Smooth muscle cell of the brain vasculature (primary cell): Measurements from ENCODE around the gene SEBOX.

Experiments
- DNase-seq: peaks from one replicate; pipeline ENCODE4 v3.0.0-alpha.2; 2012; ENCODE audit warnings: low read depth, low spot score

Gene SEBOX

DNA sequence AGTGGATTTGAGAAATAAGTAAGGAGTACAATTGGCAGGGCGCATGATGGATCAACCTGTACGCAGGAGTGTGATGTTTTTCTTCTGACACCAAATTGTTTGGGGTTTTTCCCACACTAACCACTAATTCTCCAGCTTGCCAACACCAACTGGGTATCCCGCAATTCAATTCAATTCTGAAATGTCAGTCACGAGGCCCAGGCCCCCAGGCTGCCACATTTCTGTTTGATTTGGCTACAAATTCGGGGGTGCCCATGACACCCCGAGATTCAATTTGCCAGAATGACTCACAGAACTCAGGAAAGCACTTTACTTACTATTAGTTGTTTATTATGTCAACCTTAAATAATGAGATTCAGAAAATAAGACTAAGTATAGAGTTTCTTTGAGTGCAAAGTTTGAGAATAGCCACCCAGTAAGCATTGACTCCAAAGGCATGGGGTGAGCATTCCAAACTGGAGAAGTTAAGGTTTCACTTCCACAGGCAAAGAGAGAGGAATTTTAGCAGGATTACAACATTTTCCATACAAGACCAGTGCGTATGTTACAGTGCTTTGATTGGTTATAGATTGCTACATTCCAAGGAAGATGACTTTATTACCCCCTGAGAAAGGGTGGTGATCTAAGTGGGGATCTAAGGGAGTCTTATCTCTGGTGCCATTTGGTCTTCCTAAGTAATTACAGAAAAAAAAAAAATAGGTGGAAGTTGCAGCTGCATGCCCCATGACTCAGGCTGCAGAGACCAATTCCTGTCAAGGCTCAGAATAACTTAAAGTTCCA lies 29.5 kb upstream of the SEBOX start:
- no peak for DNase-seq

DNA sequence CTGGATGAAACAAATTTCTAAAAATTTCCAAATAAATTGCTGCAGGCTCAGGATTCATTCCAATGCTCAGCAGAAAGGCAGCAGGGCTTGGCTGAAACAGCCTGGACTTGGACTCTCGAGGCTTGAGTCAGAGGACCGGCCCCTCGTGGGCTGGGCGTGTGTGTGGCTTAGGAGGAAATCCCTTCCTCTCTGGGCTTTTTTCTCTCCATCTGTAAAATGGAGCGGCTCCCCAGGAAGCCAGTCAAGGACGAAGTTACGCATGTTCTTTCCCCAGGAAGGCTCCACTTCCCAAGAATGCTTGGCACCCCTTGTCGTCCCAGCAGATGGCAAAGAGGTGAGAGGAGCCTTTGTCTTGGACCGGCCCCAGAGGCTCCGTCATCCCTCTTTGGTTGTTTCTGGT lies 27.5 kb upstream of the SEBOX start:
- no peak for DNase-seq

DNA sequence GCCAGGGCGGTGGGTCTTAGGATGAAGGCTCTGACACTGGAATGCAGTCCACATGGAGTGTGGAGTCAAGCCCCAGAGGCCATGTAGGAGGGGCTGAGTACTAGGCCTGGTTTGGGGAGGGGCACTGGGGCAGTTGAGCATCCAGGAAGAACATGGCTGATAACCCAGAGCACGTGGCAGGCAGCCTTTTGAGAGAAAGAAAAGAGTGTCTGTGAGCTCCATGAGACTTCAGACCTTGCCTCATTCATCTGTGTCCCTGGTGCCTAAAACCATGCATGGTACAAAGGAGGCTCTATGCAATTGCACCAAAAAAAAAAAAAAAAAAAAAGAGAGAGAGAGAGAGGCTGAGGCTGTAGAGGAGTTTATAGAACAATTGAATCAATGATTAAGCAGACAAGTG lies 26.4 kb upstream of the SEBOX start:
- DNase-seq = no peak

DNA sequence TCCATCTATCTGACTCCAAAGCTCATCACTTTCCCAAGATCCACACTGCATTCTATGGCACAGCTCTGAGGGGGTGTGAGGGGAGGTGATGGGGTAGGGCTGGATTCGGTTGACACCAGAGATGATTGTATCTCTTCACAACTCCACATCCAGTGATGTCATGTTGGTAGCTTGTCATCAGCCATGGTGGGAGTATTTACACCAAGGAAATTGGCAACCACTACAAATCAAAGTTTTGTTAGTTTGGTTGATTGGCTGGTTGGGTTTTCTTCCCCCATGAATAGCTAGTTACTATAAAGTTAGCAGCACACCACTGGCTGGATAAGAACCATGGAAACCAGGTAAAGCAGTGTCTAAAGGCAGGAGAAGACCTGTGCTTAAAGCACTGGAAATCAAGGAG lies 26.0 kb upstream of the SEBOX start:
- DNase-seq = no peak

DNA sequence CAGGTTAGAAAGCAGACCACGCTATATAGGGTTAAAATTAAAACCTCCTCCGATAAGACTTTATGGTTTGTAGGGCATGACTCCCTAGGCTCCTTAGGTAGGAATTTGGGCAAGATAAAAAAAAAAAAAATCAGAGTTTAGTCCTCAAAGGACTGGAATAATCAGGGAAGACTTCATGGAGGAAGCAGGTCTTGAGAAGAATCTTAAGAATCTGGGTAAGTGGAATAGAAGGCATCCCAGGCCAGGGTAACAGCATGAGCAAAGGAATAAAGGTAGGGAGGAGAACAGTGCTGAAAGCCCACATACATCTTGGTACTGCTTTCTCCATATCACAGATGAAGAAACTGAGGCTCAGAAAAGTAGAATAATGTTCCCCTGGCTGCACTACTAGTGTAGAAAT lies 25.6 kb upstream of the SEBOX start:
- DNase-seq = no peak

DNA sequence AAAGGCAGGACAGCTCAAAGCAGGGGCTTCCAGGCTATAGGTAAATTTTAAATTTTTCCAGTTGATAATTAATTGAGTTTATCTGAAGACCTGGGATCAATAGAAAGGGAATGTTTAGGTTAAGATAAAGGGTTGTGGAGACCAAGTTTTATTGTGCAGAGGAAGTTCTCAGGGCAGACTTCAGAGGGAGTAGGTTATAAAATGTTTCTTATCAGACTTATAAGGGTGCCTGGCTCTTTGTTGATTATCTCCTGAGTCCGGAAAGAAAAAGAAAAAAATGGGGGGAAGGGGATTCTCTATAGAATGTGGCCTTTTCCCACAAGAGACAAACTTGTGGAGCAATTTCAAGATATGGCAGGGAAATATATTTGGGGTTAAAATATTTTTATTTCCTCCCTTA lies 25.1 kb upstream of the SEBOX start:
- DNase-seq = no peak

DNA sequence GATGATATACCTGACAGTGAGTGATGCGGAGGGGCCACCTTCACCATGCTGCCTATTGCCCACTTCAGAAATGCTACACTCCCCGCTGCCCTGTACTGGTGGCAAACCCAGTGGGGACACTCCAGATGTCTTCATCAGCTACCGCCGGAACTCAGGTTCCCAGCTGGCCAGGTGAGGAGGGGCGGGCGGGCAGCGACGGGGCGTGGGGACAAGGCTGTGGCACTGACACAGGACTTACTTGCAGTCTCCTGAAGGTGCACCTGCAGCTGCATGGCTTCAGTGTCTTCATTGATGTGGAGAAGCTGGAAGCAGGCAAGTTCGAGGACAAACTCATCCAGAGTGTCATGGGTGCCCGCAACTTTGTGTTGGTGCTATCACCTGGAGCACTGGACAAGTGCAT lies 23.1 kb upstream of the SEBOX start:
- DNase-seq = no peak

DNA sequence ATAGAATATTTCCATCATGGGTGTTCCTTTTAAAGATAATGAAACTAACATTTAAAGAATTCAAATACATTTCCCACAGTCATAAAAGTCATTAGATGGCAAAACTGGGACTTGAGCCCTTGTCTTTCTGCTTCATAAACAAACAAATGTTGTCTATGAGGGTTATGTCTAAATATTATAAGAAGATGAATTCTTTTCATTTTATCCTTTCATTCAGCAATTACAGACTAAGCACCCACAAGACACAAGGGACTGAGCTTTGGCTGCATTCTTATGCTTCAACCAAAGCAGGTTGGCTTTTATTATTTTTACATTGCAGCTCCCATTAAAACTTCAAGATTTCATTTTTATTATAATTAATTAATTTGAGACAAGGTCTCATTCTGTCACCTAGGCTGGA lies 21.4 kb upstream of the SEBOX start:
- no peak for DNase-seq

DNA sequence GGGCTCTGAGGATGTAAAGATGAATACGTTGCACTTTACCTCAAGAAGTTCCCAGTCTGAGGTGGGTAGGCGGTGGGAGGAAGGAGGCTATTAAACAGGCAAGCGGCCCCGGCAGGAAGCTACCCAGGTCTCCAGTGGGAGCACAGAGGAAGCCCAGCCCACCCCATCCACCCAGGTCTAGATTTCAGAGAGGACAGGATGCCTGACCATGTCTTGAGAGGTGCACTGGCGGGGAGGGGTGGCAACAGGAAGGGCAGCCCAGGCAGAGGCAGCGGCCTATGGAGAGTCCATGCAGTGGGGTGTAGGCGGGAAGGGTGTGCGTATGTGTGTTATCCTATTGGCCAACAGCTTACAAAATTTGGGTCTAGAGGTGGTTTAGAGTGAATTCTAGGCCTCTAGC lies 20.4 kb upstream of the SEBOX start:
- DNase-seq = no peak

DNA sequence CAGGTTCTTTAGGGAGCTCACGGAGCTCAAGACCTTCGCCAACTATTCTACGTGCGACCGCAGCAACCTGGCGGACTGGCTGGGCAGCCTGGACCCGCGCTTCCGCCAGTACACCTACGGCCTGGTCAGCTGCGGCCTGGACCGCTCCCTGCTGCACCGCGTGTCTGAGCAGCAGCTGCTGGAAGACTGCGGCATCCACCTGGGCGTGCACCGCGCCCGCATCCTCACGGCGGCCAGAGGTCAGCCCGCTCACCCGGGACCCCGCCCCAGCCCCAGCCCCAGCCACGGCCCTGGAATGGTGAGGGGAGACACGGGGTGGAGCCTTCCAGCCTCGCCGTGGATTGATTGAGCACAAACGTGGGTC lies 20.0 kb upstream of the SEBOX start:
- DNase-seq = no peak

DNA sequence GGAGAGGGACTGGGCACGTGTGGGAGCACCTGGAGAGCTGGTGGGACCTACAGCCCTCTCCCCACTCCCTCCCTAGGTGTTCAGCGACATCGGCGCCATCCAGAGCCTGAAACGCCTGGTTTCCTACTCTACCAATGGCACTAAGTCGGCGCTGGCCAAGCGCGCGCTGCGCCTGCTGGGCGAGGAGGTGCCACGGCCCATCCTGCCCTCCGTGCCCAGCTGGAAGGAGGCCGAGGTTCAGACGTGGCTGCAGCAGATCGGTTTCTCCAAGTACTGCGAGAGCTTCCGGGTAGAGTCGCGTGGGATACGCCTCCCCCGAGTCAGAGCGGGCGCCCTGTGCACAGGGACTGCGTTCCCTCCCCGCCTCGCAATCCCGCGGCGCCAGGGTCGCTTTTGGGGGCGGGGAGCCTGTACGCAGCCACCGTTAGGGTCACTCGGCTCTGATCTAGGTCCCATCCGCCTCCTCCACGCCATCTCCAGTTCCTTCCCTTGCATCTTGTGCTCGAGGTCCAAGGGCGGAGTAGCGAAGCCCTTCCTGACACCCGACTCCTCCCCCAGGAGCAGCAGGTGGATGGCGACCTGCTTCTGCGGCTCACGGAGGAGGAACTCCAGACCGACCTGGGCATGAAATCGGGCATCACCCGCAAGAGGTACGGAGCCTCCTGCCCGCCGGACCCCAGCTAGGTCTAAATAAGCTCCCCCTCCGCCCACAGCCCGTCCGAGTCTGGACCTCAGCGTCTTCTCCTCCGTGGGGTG lies 19.5 kb upstream of the SEBOX start:
- DNase-seq = no peak

DNA sequence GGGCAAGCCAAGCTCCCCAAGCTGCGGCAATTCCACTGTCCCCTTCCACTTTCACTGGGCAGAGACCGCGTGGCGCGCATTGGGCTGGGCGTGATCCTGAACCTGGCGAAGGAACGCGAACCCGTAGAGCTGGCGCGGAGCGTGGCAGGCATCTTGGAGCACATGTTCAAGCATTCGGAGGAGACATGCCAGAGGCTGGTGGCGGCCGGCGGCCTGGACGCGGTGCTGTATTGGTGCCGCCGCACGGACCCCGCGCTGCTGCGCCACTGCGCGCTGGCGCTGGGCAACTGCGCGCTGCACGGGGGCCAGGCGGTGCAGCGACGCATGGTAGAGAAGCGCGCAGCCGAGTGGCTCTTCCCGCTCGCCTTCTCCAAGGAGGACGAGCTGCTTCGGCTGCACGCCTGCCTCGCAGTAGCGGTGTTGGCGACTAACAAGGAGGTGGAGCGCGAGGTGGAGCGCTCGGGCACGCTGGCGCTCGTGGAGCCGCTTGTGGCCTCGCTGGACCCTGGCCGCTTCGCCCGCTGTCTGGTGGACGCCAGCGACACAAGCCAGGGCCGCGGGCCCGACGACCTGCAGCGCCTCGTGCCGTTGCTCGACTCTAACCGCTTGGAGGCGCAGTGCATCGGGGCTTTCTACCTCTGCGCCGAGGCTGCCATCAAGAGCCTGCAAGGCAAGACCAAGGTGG lies 16.3 kb upstream of the SEBOX start:
- DNase-seq = no peak

DNA sequence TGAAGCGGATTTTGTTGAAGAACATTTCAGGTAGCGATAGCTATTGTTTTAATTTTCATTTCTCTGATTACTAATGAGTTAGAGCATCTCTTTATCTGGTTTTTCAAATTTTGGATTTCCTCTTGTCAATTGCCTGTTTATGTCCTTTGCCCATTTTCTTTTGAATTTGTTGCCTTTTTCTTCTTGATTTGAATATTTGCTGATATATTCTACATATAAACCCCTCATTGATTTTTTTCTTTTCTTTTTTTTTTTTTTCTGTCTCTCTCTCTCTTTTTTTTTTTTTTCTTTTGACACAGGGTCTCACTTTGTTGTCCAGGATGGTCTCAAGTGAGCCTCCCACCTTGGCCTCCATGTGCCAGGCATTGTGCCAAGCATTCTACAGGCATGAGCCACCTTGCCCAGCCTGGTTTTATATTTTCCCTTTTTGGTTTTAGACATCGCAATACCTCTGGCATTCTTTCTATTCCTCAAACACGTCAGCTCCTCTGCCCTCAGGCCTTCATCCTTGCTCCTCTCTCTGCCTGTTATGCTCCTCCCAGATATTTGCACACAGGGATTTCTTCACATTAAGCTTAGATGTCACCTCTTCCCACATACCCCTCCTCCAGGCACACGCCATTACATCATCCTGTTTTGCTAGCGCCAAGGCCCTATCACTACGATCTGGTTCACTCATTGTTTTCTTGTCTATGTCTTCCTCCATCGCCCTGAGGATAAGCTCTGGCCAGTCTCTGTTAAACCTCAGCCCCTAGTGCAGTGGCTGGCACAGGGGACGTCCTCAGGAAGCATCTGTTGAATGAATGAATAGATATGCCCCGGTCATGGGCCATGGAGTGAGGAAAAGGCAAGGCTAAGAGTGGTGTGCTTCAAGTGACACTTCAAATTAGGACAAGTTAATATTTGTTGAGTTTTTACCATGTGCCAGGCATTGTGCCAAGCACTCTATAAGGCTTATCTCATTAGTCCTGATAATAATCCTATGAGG lies 15.1 kb upstream of the SEBOX start:
- DNase-seq = no peak

DNA sequence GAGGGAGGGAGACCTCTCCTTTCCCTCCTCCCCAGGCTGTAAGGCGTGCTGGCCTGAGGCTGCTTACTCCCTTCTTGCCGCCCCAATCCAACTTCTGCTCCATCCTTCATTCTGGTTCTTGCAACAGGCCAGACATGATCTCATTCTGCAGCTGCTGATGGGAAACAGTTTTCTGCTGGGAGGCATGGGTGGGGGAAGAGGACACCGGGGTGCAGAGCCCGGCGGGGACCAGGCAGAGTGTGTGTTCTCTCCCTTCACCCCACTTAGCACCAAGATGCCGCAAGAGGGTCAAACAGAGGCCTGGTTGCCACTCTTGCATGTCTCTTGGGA lies 7.9 kb upstream of the SEBOX start:
- DNase-seq = no peak

DNA sequence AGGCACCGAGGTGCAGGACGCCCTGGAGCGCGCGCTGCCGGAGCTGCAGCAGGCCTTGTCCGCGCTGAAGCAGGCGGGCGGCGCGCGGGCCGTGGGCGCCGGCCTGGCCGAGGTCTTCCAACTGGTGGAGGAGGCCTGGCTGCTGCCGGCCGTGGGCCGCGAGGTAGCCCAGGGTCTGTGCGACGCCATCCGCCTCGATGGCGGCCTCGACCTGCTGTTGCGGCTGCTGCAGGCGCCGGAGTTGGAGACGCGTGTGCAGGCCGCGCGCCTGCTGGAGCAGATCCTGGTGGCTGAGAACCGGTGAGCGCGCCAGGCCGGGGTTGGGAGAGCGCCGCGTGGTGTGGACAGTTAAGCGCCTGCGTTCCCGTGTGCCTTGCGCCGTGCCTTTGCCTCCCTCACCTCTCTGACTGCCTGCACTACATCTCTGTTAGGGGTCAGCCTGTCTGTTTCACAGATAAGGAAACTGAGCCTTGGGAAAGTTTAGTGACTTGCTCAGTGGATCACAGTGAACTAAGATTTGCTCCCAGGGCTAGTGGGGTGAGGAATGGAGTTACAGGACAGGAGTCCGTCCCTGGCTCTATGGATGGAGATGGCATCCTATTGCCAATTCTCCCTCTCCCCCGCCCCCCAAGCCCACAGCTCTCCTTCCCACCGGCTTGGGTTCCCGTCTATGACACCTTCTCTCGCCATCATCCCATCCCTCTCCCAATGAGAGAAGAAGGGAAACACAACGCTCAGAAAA lies 7.4 kb upstream of the SEBOX start:
- DNase-seq = no peak

DNA sequence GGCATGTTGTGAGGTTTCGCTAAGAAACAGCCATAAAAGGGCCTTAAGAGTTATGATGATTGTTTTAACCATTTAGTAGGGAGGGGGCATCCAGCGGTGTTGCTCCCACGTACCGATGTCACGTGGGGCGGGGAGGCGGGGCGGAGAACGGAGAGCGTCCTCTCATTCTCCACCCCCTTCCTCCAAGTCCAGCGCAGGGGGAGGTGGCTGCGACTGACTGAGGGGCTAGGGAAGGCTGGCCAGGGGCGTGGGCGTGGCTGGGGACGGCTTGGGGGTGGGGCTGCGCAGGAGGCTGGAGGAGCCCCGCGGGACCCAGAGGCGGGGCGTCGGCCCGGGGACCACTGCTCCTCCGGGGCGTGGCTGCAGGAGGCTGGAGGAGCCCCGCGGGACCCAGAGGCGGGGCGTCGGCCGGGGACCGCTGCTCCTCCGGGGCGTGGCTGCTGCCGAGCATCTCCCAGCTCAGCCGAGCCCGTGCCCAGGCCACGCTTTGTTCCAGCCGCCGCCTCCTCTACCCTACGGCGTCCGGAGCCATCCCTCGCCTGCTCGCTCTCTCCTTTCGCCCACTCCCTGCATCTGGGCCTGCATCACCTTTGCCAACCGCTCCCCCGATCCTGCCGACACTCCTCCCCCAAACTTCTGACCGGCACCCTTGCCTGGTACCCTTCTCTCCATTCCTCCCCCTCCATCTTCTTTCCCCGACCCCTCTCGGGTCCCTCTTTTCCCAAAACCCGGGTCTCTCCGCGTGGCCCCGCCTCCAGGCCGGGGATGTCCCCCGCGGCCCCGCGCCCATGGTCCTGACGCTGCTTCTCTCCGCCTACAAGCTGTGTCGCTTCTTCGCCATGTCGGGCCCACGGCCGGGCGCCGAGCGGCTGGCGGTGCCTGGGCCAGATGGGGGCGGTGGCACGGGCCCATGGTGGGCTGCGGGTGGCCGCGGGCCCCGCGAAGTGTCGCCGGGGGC lies 6.5 kb upstream of the SEBOX start, which contains the start of gene SARM1:
SARM1 (plus strand) TSS at position 450 of the 958 bp plus-strand sequence; CDS start at position 789, 339 bp downstream.
- DNase-seq = peak; percentile 65

DNA sequence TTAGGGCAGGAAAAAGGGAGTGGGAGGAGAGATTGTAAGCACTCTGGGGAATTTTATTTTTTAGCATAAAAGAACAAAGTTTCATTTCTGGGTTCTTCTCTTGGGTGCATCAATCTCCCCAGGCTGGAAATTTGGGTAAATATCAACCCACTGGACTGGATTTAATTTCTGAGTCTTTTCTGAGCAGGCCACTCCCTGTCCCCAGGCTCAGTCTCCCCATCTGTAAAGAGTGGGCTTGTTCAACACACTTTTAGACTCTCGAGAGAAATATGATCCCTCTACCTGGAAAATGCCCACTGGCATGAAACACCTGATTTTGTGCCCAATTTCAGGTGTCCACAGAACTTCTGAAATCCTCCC lies 5.7 kb upstream of the SEBOX start:
- DNase-seq = no peak

DNA sequence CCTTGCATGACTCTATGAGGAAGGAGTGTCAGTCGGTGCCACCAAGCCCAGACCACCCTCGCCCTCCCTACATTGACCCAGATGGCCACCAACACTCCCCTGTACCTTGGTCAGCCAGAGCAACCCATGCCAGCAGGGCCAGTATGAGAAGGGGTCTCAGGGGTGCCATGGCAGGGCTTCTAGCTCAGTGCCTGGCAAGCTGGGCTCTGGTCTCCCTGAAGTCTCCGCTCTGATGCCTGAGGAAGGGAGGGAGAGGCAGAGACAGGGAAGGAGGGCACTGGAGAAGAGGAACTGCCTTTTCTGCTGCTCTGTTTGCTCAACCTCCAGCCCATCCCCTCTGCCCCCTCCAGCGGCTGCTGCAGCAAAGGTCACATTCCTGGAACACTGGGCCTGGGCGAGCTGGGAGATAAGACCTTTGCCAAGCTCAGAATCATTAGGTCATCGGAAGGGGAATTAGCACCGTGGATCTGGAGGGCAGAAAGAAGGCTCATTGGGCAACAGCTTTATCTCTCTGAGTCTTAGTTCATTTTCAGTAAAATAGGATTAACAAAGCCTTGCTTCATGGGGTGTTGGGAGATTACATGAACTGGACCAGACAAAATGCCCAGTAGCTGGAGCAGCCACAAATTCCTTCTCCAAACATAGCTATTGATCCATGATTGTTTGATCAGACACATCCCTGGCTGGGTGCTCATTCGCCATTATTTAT lies 5.2 kb upstream of the SEBOX start, which contains the start of gene VTN:
VTN (minus strand) TSS at position 273 of the 709 bp plus-strand sequence; CDS start at position 169, 104 bp downstream.
- no peak for DNase-seq

DNA sequence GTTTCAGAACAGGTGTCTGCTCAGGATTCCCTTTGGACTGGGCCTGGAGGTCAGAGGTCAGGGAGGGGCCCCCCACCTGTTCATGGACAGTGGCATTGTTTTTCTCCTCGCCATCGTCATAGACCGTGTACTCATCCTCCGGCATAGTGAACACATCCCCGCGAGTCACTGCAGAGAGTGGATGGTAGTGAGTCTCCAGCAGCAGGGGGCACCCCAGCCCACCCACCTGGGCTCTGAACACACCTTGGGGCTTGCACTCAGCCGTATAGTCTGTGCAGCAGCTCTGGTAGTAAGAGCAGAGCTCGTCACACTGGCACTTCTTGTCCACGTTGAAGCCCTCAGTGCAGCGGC lies 4.7 kb upstream of the SEBOX start:
- no peak for DNase-seq
